Measurements from ENCODE around the gene SYNE4. TPM values are rescaled to one million over a fixed set of nuclear protein-coding genes. Genes with fewer than 3 reads are reported as not detected.
A peak's percentile ranks its signal among the peaks of the same experiment; 100 is the strongest.
"Not testable (repeated sequence)": the region's sequence is repeated elsewhere in the genome, so short reads cannot be mapped to it uniquely, and the experiment has no call there.

Gene SYNE4
- 1.9 TPM for total RNA-seq

- peak; percentile 13 for DNase-seq
Measured at GRCh38 chr19:36008336-36008978, at the start of gene SYNE4. TSS of gene SYNE4 (minus strand) at chr19:36008813. CDS start at chr19:36008681, 132 bp downstream.

- peak; percentile 97 for DNase-seq
Measured at GRCh38 chr19:36054733-36055686, 46.4 kb upstream of the SYNE4 start, which contains the start of gene WDR62. TSS of gene WDR62 (plus strand) at chr19:36054897. CDS start at chr19:36054972, 75 bp downstream.

- peak; percentile 100 for DNase-seq
Measured at GRCh38 chr19:36054119-36054732, 45.6 kb upstream of the SYNE4 start, which contains the start of gene THAP8. TSS of gene THAP8 (minus strand) at chr19:36054285. CDS start at chr19:36054217, 68 bp downstream.

- no peak for DNase-seq
Measured at GRCh38 chr19:36051637-36052036, 43.0 kb upstream of the SYNE4 start.

- no peak for DNase-seq
Measured at GRCh38 chr19:36051236-36051635, 42.6 kb upstream of the SYNE4 start.

GRCh38 chr19:36049080-36049698 lies 40.6 kb upstream of the SYNE4 start:
- no peak for DNase-seq

GRCh38 chr19:36047835-36048234 lies 39.2 kb upstream of the SYNE4 start:
- no peak for DNase-seq

GRCh38 chr19:36046443-36047050 lies 37.9 kb upstream of the SYNE4 start:
- DNase-seq, result no peak

- no peak for DNase-seq
Measured at GRCh38 chr19:36043952-36044351, 35.3 kb upstream of the SYNE4 start.

- no peak for DNase-seq
Measured at GRCh38 chr19:36041831-36042230, 33.2 kb upstream of the SYNE4 start.

- not testable (repeated sequence) for DNase-seq
Measured at GRCh38 chr19:36041092-36041491, 32.5 kb upstream of the SYNE4 start.

GRCh38 chr19:36040495-36040894 lies 31.9 kb upstream of the SYNE4 start:
- no peak for DNase-seq

GRCh38 chr19:36032251-36033104 lies 23.9 kb upstream of the SYNE4 start, which contains the start of gene CLIP3:
TSS of gene CLIP3 (minus strand) at chr19:36032873. CDS start at chr19:36032357, 516 bp downstream.
- peak; percentile 86 for DNase-seq

- DNase-seq, result no peak
Measured at GRCh38 chr19:36031308-36031707, 22.7 kb upstream of the SYNE4 start.

GRCh38 chr19:36030264-36031148 lies 21.9 kb upstream of the SYNE4 start:
- peak; percentile 61 for DNase-seq

GRCh38 chr19:36028313-36029041 lies 19.9 kb upstream of the SYNE4 start:
- no peak for DNase-seq

- DNase-seq, result no peak
Measured at GRCh38 chr19:36027696-36028095, 19.1 kb upstream of the SYNE4 start.

GRCh38 chr19:36026091-36026876 lies 17.7 kb upstream of the SYNE4 start:
- DNase-seq, result no peak
